Prostate gland (tissue), 2 donors: ENCODE results near the gene SMURF2. TPM values are rescaled to one million over a fixed set of nuclear protein-coding genes. Genes with fewer than 3 reads are reported as not detected.
"Not testable (repeated sequence)": the region's sequence is repeated elsewhere in the genome, so short reads cannot be mapped to it uniquely, and the experiment has no call there.

ENCODE experiments used
- DNase-seq: peaks from one replicate; pipeline ENCODE4 v3.0.0-alpha.2; 2019; ENCODE audit warnings: low spot score
- H3K27ac ChIP-seq, 2 donors: fragments of 200-600 bp; sonication (generic); 2 replicates each; pipeline ENCODE4 v1.5.1; 2017 to 2019
- H3K27me3 ChIP-seq: fragments of 200-600 bp; sonication (generic); replicated peaks from 2 replicates; pipeline ENCODE4 v1.5.1; 2019; ENCODE audit not compliant: insufficient read depth
- H3K36me3 ChIP-seq, 2 donors: fragments of 200-600 bp; sonication (generic); 1 replicate in 1 of 2; 2 replicates in 1 of 2; pipeline versions ENCODE4 v1.5.1 to v1.8.1; 2017 to 2019
- H3K4me1 ChIP-seq: fragments of 200-600 bp; sonication (generic); replicated peaks from 2 replicates; pipeline ENCODE4 v1.5.1; 2019
- H3K4me3 ChIP-seq, 2 donors: fragments of 200-600 bp; sonication (generic); 2 replicates each; pipeline ENCODE4 v1.5.1; 2017 to 2019
- H3K9me3 ChIP-seq: fragments of 200-600 bp; sonication (generic); 2 replicates; pipeline ENCODE4 v1.5.1; 2017
- CTCF ChIP-seq, 4 experiments: fragments of 200-600 bp in 2 of 4; fragments of 450-650 bp in 2 of 4; sonication (generic) in 2 of 4; IDR thresholded peaks; 1 replicate in 3 of 4; 2 replicates in 1 of 4; pipeline ENCODE4 v1.5.1; 2016 to 2019; ENCODE audit warnings: antibody characterized with exemption in 4 of 4, mild to moderate bottlenecking in 2 of 4, moderate library complexity in 2 of 4
- POLR2A ChIP-seq: fragments of 450-650 bp; IDR thresholded peaks from one replicate; pipeline ENCODE4 v1.6.1; 2016; ENCODE audit warnings: antibody characterized with exemption, mild to moderate bottlenecking
- POLR2AphosphoS5 ChIP-seq: sonication (generic); formaldehyde crosslinking; IDR thresholded peaks from one replicate; pipeline ENCODE4 v1.6.1; 2017; ENCODE audit warnings: antibody characterized with exemption
- WGBS: methylation state at CpG from one replicate; pipeline ENCODE4 v1.1.5; 2018; 5-methylcytosine and 5-hydroxymethylcytosine counted together
- intact Hi-C: fragments of 100-400 bp; cut with DNase I; formaldehyde crosslinking; loops from one replicate; pipeline ENCODE4 v1.14.2; 2022
- total RNA-seq, 2 donors: library from RNA; depleted of rRNA; stranded (reverse); fragments of >200 nt; gene quantifications; one replicate each; pipeline ENCODE4 v1.1.0, GENCODE V29; 2016

The SMURF2 gene
- total RNA-seq, 2 donors from 2014 or later = 21.5 to 29.1 TPM

- Histone ChIP-seq H3K9me3 (no peaks in the 10 kb centered on the region), H3K36me3 (no peaks in the 10 kb centered on the region), H3K4me1 (no peaks in the 10 kb centered on the region), H3K27ac (peak overlapping the region in 1 of 2 donors; percentile 26), H3K27me3 (no peaks in the 10 kb centered on the region), H3K4me3 (no peak overlapping the region)
- WGBS = 72% methylated on average over 2 of the region's 2 CpGs
- intact Hi-C loops = no loop called here
- DNase-seq = no peak
- no peak for TF ChIP-seq POLR2A
- TF ChIP-seq CTCF (IDR thresholded peaks at IDR 0.05) = no peak
- no peak for TF ChIP-seq POLR2AphosphoS5
These were observed 53.5 kb downstream of the SMURF2 start for GRCh38 chr17:64608571-64608981.

- Histone ChIP-seq H3K4me1 (no peaks in the 10 kb centered on the region), H3K27ac (peak overlapping the region in 1 of 2 donors; percentile 26), H3K9me3 (no peaks in the 10 kb centered on the region), H3K4me3 (no peak overlapping the region), H3K36me3 (no peaks in the 10 kb centered on the region), H3K27me3 (no peaks in the 10 kb centered on the region)
- intact Hi-C loops = no loop called here
- no peak for TF ChIP-seq POLR2A
- no peak for TF ChIP-seq POLR2AphosphoS5
- TF ChIP-seq CTCF (IDR thresholded peaks at IDR 0.05) = no peak
- 97% methylated on average over 2 of the region's 2 CpGs for WGBS
- DNase-seq = no peak
These were observed 54.1 kb downstream of the SMURF2 start for GRCh38 chr17:64607862-64608565.

GRCh38 chr17:64604532-64604931, 57.6 kb downstream of the SMURF2 start:
- intact Hi-C loops, DNase-seq, H3K27ac ChIP-seq, H3K27me3 ChIP-seq, H3K9me3 ChIP-seq, H3K4me3 ChIP-seq, H3K36me3 ChIP-seq, H3K4me1 ChIP-seq: not testable (repeated sequence)
- WGBS = 70% methylated on average over 12 of the region's 12 CpGs

DNA sequence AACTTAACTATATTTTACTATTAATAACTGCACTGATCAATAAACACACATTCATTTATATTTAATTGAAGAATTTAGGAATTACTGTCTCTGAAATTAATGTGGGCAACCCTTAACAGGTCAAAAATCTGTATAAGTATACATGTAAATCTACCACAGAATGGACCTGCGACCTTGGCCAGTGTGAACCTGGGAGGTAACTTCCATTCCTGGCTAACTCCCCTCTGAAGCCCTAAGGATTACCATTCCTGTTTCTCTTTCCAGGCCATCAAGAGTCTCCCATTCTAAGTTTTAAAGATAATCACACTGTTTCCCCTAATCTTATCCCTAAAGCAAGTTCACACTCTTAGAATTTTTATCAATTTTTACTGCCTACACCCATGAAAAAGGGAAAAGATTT, 58.1 kb downstream of the SMURF2 start:
- no peak for TF ChIP-seq POLR2AphosphoS5
- no peak for TF ChIP-seq POLR2A
- no peak for TF ChIP-seq CTCF (IDR thresholded peaks at IDR 0.05)
- intact Hi-C loops = no loop called here
- H3K4me3 ChIP-seq = no peak overlapping the region
- no peaks in the 10 kb centered on the region for H3K36me3 ChIP-seq
- WGBS = 88% methylated on average over 1 of the region's 1 CpG
- H3K9me3 ChIP-seq = no peaks in the 10 kb centered on the region
- H3K27me3 ChIP-seq = no peaks in the 10 kb centered on the region
- no peak overlapping the region for H3K27ac ChIP-seq
- H3K4me1 ChIP-seq = no peaks in the 10 kb centered on the region
- no peak for DNase-seq

DNA sequence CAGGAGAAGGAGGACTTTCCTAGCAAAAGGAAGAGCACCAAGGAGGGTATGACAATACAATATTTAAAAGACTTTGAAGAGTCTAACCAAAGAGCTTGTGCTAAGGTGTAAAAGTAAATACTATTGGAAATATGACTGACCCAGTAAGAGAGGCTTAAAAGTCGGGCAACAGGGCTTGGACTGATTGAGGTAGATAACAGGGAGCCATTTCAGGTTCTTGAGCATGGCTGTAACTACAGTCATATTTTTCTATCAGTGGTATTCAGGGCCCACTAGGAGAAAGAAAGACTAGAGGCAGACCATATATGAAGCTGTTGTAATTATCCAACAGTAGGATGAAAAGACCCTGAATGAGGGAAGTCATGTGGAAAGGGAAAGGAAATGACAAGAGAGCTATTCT, 62.3 kb downstream of the SMURF2 start:
- no peak overlapping the region for H3K27ac ChIP-seq
- no peaks in the 10 kb centered on the region for H3K4me1 ChIP-seq
- no peak overlapping the region for H3K4me3 ChIP-seq
- H3K27me3 ChIP-seq = no peaks in the 10 kb centered on the region
- no peak for DNase-seq
- no peaks in the 10 kb centered on the region for H3K9me3 ChIP-seq
- H3K36me3 ChIP-seq = no peaks in the 10 kb centered on the region
- WGBS = 71% methylated on average over 1 of the region's 1 CpG
- intact Hi-C loops = no loop called here
- no peak for TF ChIP-seq CTCF (IDR thresholded peaks at IDR 0.05)
- TF ChIP-seq POLR2AphosphoS5 = no peak
- TF ChIP-seq POLR2A = no peak
